Stimulated activated CD4-positive, alpha-beta T cell treated with anti-CD3 and anti-CD28 coated beads, Interleukin-15, amount 100 ng/mL, for 1 hour (primary cell): ENCODE results near the gene NIN.
"Not testable (repeated sequence)": the region's sequence is repeated elsewhere in the genome, so short reads cannot be mapped to it uniquely, and the experiment has no call there.

ENCODE experiments used
- DNase-seq, 2 donors: peaks; one replicate each; pipeline ENCODE4 v3.0.0-alpha.2; 2020; ENCODE audit warnings: low read depth in 1 of 2, low spot score in 1 of 2

The NIN gene

DNA sequence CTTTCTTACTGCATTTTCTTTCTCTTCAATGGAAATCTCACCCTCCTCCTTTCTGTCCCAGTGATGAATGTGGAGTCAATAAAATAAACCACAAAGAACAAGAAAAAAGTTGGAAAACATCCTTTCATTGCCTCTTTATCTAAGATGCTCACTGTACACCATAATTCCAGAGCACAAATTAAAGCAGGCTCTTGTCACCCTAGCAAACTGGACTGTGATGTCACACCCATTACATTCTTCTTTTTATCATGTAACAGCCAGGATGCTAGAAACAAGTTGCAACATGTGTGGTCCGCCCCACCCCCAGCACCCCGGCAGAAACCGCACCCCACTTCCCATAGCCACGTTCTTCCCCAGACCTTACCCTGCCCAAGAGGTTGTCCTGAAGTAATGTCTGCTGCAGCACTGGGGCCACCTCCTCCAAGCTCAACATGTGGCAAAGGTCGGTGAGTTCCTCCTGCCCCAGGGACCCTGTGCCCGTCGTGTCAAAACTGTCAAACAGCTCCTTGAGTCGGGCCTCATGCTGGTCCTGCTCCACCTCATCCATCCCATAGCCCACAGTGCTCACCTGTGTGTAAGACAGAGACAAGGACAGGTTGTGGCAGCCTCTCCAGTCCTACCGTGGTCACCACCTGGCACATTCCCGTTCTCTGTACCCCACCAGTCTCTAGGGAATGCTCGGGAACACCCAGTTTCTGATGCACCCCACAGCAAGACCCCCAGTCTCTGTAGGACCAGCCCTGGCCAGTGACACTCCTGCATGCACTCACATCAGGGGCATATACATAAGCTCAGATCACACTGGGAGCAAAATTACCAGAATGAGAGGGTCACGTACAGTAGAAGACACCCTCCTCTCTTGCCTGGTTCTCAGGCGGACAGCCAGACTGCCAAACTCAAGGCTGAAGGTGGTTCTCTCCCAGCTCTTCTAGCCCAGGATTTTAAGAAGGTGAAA, 9.2 kb downstream of the NIN start:
- no peak for DNase-seq

DNA sequence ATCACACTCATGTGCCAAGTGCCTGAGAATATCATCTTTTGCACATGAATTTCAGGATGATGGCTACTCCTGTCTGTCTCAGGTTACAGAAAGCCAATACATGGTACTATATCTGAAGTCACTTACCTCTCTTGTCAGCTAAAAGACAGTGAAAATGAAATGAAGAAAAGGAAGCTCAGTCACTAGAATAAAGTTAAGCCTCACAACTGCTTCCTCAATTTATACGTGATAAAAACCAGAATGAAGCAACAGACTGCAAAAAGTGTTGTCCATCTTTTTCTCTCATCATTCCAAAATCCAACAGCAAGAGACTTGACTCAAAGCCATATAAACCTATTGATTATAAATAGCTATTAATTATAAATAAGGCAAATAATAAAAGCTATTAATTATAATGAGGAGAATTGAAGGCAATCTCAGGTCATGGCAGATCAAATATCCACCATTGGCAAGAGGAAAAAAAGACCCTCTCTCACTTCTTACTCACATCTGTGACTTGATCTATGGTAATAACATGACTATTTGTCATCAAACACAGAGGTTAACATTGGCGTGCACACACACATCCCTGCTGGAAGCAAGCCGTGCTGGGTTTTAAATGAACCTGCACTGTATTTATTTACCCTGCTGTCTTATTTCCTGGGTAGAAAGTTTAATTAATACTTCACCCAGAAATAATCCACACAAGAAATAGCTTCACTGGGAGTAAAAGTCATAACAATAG, 10.0 kb downstream of the NIN start:
- DNase-seq, result no peak

DNA sequence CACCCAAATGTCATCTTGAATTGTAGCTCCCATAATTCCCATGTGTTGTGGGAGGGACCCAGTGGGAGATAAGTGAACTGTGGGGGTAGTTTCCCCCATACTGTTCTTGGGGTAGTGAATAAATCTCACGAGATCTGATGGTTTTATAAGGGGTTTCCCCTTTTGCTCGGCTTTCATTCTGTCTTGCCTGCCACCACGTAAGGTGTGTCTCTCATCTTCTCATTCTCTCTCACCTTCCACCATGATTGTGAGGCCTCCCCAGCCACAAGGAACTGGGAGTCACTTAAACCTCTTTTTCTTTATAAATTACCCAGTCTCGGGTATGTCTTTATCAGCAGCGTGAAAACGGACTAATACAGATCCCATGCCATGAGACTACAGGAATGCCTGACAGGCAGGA, 11.7 kb downstream of the NIN start:
- not testable (repeated sequence) for DNase-seq

DNA sequence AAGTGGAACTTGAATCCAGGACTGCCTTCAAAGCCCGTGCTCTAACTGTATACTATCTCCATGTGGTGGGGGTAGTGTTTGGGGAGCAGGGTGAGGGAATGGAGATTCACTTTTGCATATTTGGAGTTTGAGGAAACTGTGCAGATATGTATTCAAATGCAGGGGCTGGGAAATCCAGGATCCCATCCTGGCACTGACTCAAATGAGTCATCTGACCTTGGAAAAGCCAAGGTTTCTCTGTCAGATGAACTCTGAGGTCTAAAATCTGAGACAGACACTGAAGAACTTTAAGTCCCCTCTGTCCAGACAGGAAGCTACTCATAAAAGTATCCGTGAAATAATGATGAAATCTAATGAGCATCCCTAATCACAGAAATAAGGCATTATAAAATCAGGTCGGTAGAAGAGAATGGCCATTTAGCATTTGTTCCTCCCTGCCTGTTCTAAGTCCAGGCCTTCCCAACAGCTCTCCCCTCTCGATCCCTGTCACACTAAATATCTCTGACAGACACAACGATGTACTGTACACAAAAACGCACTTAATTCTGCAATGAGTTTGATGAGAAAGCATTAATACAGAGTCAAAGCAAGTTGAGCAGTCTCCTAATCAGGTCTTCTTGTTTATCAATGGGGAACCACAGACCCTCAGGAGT, 14.4 kb downstream of the NIN start:
- no peak for DNase-seq

- not testable (repeated sequence) for DNase-seq
Observed at GRCh38 chr14:50815526-50815925, 15.4 kb downstream of the NIN start.

DNA sequence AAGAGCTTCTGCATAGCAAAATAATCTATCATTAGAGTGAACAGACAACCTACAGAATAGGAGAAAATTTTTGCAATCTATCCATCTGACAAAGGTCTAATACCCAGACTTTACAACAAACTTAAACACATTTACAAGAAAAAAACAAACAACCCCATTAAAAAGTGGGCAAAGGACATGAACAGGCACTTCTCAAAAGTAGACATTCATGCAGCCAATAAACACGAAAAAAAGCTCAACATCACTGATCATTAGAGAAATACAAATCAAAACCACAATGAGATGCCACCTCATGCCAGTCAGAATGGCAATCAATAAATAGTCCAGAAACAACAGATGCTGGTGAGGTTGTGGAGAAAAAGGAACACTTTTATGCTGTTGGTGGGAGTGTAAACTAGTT, 15.9 kb downstream of the NIN start:
- DNase-seq, result not testable (repeated sequence)

GRCh38 chr14:50814161-50814560, 16.8 kb downstream of the NIN start:
- DNase-seq, result no peak

GRCh38 chr14:50813544-50813863, 17.5 kb downstream of the NIN start:
- DNase-seq, result no peak

DNA sequence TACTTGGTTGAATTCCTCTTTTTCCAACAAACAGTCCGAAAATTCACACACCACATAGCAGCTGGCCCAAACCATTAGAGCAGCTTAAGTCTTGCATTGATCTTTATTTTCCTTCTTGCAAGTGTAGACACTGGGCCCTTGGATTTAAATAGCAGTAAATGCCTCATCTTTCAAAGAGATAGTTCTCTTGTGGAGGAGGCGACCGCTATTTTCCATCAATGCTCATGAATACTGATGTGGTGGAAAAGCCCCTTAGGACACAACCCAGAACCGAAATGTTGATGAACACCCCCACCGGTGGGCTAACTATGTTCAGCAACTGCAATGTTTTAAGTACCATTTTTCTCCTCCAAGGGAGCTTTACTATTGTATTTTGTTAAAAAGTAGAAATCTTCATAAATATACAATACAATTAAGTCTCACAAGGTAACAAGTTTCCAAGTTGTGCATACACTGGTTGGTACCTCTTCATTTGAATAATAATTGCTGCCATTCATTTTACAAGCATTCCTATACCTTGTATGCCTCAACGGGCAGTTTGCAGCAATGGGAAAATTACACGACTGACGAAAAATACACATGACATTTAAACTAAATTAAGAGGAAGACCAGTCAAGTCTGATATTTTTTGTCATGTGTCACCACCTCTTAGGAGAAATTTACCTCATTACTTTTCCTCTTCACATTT, 18.0 kb downstream of the NIN start:
- DNase-seq, result no peak

DNA sequence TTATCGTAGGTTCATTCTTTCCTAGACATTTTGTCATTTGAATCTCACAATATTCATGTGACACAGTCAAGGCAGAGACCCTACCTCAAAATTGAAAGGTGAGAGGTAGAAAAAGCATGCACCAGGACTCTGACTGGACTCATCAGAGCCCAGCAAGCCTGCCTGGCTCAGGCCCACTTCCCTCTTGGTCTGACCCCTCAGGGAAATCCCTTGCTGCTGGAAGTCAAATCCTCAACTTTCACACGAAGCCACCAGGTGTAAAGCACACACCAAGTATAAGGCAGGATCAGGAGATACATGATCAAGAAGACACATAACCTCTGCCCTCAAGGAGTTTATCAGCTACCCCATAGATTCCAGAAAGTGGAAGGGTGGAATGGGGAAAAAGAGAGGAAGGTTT, 18.8 kb downstream of the NIN start:
- DNase-seq, result no peak

- no peak for DNase-seq
Observed at GRCh38 chr14:50808053-50808452, 22.9 kb downstream of the NIN start.

DNA sequence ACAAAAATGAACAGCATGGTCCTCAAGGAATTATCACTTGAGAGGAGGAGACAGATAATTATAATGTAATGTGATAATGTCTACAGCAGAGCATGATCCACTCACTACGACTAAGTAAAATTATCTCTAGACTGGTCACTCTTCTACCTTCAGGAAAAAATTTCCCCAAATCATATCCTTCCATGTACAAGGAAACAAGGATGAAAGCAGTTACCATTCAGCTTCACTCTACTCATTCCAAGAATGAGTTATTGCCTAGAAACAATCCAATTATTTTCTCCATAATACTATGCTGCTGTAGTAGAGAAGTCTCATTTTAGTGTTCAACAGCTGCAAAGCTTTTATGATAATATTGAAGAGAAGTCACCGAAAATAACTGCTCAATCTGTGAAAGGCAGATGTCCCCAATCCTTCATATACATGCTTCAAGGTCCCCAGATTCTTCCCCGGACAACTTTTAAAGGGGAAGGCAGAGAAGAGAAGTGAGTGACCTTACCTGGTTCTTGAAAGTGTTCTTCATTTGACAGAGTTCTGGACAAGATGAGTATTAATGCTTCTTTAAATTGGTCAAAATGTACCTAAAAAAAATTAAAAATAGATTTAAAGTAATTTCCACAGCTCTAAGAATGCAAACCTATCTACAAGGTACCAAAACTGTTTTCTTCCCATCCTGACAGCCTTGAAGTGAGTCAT, 24.6 kb downstream of the NIN start:
- DNase-seq, result no peak

- no peak for DNase-seq
Observed at GRCh38 chr14:50805396-50805795, 25.6 kb downstream of the NIN start.

DNA sequence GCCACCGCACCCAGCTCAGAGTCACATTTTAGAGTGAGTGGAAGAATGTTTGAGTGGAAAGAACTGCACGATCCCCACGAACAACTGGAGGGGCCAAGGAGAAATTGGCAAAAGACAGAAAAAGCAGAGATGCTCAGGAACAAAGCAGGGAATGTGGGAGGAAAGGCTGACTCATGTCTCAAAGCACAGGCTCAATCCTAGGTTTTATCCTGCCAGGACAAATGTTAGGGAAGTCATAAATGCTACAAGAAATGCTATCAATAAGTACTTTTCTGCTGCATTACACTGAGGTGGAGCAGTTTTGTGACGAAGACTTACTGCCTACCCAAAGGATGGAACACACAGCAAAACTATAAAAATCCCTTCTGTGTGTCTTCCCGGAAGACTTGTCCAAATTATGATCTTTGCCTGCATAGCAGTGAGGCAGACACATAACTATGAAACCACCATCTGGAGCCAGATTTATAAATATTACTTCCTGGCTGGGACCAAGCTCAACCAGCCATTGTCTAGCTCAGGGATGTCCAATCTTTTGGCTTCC, 26.7 kb downstream of the NIN start:
- DNase-seq, result no peak

DNA sequence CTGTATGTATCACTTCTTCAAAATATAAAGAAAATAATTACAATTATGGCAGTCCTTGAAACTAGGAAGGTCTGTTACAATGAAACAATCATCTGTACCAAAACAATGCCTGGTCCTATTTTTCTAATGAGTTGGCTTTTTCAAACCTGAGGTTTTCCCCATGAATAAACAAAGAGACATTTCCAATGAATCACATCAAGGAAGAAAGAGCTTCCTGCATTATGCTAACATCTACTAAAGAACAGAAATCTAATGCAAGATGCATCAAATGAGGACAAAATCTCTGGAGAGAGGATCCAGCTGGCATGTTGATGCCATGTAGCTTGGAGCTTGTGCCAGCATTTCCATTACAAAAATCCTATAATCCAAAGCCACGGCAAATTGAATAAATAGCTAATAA, 29.3 kb downstream of the NIN start:
- DNase-seq, result no peak

DNA sequence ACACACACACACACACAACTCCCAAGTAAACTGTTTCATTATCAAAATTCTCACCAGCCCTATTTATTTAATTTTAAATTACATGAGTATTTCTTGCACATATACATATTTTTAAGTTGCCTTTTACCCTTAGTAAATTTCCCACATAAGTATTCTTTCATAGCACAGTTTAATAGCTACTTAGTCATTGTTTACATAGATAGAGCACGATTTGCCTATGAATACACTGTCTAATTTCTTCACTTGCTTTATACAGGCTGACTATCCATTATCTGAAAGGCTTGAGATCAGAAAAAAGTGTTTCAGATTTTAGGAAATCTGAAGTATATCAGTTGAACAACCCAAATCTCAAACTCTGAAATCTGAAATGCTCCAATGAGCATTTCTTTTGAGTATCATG, 30.9 kb downstream of the NIN start:
- no peak for DNase-seq

- no peak for DNase-seq
Observed at GRCh38 chr14:50798048-50798421, 32.9 kb downstream of the NIN start.

DNA sequence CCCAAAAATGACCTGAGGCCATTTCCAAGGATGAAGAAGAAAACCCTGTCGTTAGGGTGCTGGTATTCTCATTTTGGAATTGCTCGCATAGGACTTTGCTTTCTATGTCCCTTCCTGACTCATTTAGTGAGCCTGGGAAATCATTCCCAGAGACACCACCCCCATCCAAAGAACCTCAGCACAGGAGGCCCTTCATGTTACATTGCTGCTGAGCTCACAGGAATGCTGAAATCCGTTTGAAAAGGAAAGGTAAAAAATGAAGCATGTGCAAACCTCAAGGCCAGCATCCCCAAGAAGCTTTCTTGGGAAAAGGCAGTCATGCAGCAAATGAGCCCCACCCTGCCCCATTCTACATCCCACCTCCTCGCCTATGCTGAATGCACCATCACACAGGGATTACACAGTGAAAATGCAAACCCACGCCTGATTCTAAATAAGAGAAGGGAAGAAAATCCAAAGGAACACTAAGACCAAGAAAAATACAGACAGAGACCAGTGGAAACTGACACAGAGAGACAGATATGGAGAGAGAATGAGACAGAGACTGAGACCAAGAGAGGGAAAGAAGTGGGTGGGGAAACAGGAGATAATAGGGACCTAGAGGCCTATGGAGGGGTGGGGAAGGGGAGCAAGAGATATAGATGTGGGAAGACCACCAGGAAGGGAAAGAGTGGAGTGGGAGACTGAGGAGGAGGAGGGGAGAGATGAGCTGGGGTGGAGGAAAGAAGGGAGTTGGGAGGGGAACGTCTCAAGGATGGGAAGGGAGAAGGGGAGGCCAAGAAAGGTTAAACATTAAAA, 33.5 kb downstream of the NIN start:
- DNase-seq, result no peak

DNA sequence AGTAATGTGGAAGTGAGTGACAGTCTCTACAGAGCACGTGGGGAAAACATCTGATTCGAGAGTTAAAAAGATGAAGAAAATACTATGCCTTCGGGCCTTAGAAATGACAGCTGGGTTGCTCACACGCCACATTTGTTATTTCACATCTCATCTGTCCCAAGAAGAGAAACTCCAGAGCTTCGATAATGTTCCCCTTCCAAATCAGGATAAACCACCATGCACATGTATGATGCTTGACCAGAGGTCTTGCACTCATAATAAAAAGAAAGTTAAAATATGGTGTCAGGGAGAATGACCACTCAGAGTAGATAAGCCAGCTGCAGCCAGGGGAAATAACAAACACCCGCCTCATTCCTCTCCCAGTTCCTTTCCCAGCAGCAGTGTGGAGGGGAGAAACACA, 34.6 kb downstream of the NIN start:
- DNase-seq, result no peak

DNA sequence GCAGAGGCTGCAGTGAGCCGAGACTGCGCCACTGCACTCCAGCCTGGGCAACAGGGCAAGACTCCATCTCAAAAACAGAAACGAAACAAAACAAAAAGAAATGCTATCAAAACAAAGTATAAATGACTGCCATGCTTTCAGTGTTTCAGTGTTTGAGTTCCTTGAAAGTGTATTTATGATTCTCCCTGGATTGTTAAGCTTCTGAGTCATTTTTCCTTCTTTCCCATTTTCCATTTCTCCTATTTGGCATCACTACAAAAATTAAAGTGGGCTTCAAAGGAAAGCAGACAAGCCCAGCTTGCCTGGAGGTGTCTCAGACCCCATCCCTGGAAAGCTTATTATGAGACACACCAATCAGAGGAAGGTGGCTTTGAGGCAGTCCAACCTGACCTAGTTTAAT, 35.1 kb downstream of the NIN start:
- DNase-seq, result no peak
